RWPE2 (cell line): ENCODE measurements around the gene MTAP.
A peak's percentile ranks its signal among the peaks of the same experiment; 100 is the strongest.

Source experiments
- ATAC-seq: fragments of 200-7000 bp; cut with Tn5 transposase; 3 replicates; pipeline ENCODE4 v1.9.1; 2021; ENCODE audit warnings: low read depth
- DNase-seq: peaks from one replicate; pipeline ENCODE4 v3.0.0-alpha.2; 2020; ENCODE audit warnings: low spot score
- H3K27ac ChIP-seq: fragments of 450-650 bp; 2 replicates; pipeline ENCODE4 v1.5.1; 2017; ENCODE audit warnings: mild to moderate bottlenecking; ENCODE audit not compliant: poor library complexity, severe bottlenecking
- H3K27me3 ChIP-seq: fragments of 250-450 bp; sonication (Bioruptor Pico); 2 replicates; pipeline ENCODE4 v1.5.1; 2021; ENCODE audit warnings: mild to moderate bottlenecking, moderate library complexity; ENCODE audit not compliant: insufficient read depth, poor library complexity, severe bottlenecking
- H3K36me3 ChIP-seq: fragments of 250-450 bp; sonication (Bioruptor Pico); 2 replicates; pipeline ENCODE4 v1.5.1; 2020; ENCODE audit warnings: low read depth, mild to moderate bottlenecking, moderate library complexity
- H3K4me1 ChIP-seq: fragments of 250-450 bp; sonication (Bioruptor Pico); 2 replicates; pipeline ENCODE4 v1.5.1; 2021; ENCODE audit warnings: mild to moderate bottlenecking, moderate library complexity; ENCODE audit not compliant: insufficient read depth, poor library complexity, severe bottlenecking
- H3K4me3 ChIP-seq: fragments of 250-450 bp; sonication (Bioruptor Pico); 2 replicates; pipeline ENCODE4 v1.5.1; 2021; ENCODE audit warnings: mild to moderate bottlenecking, moderate library complexity; ENCODE audit not compliant: severe bottlenecking
- H3K9me3 ChIP-seq: fragments of 250-450 bp; sonication (Bioruptor Pico); 2 replicates; pipeline ENCODE4 v1.5.1; 2021; ENCODE audit warnings: mild to moderate bottlenecking, moderate library complexity; ENCODE audit not compliant: severe bottlenecking
- CTCF ChIP-seq: fragments of 450-650 bp; IDR thresholded peaks from one replicate; pipeline ENCODE4 v1.5.1; 2017; ENCODE audit warnings: mild to moderate bottlenecking, moderate library complexity; ENCODE audit not compliant: poor library complexity, severe bottlenecking

MTAP gene

GRCh38 chr9:21841133-21841532, 38.7 kb downstream of the MTAP start:
- H3K4me1 ChIP-seq: peaks cover 11% of the 10 kb centered on the region
- DNase-seq (no peak), ATAC-seq (no peak)
- TF ChIP-seq CTCF: no peak
- H3K36me3 ChIP-seq: peaks cover 86% of the 10 kb centered on the region
- no peaks in the 10 kb centered on the region for H3K27me3 ChIP-seq
- H3K9me3 ChIP-seq: no peaks in the 10 kb centered on the region
- H3K27ac ChIP-seq: no peak overlapping the region
- no peak overlapping the region for H3K4me3 ChIP-seq

GRCh38 chr9:21848615-21849014, 46.2 kb downstream of the MTAP start:
- Histone ChIP-seq H3K27me3 (no peaks in the 10 kb centered on the region), H3K27ac (no peak overlapping the region), H3K36me3 (peaks cover 52% of the 10 kb centered on the region), H3K9me3 (no peaks in the 10 kb centered on the region), H3K4me1 (peaks cover 6% of the 10 kb centered on the region), H3K4me3 (no peak overlapping the region)
- DNase-seq: no peak
- no peak for TF ChIP-seq CTCF
- no peak for ATAC-seq

GRCh38 chr9:21852754-21853153, 50.3 kb downstream of the MTAP start:
- Histone ChIP-seq H3K4me1 (peaks cover 34% of the 10 kb centered on the region), H3K4me3 (no peak overlapping the region), H3K27me3 (no peaks in the 10 kb centered on the region), H3K36me3 (peaks cover 57% of the 10 kb centered on the region), H3K9me3 (no peaks in the 10 kb centered on the region), H3K27ac (peak overlapping the region; percentile 59)
- ATAC-seq (no peak), DNase-seq (no peak)
- TF ChIP-seq CTCF: no peak

- TF ChIP-seq CTCF: no peak
- peaks cover 63% of the 10 kb centered on the region for H3K36me3 ChIP-seq
These were observed 51.0 kb downstream of the MTAP start for GRCh38 chr9:21853414-21853813.

GRCh38 chr9:21854119-21854518, 51.7 kb downstream of the MTAP start:
- no peaks in the 10 kb centered on the region for H3K27me3 ChIP-seq
- H3K9me3 ChIP-seq: no peaks in the 10 kb centered on the region
- H3K27ac ChIP-seq: peak overlapping the region; percentile 59
- peaks cover 67% of the 10 kb centered on the region for H3K36me3 ChIP-seq
- DNase-seq: no peak
- H3K4me3 ChIP-seq: no peak overlapping the region
- TF ChIP-seq CTCF: no peak
- ATAC-seq: no peak; the same call in 1 of the 3 replicates
- H3K4me1 ChIP-seq: peaks cover 34% of the 10 kb centered on the region

More at GRCh38 chr9:21853414-21853813, 51.0 kb downstream of the MTAP start:
- DNase-seq: no peak
- Histone ChIP-seq H3K4me3 (no peak overlapping the region), H3K27me3 (no peaks in the 10 kb centered on the region), H3K9me3 (no peaks in the 10 kb centered on the region), H3K27ac (peak overlapping the region; percentile 59), H3K4me1 (peaks cover 34% of the 10 kb centered on the region)
- 0 out of 3 replicates have a peak, but pooled peaks have one; percentile 33 for ATAC-seq
